Effector CD4-positive, alpha-beta T cell (primary cell): ENCODE measurements around the gene KDM2B.
A peak's percentile ranks its signal among the peaks of the same experiment; 100 is the strongest.

Experiments
- DNase-seq: peaks from one replicate; pipeline ENCODE4 v3.0.0-alpha.2; 2020

KDM2B gene

GRCh38 chr12:121453629-121454028 lies 127.2 kb downstream of the KDM2B start:
- DNase-seq: no peak

- no peak for DNase-seq
These were observed 127.8 kb downstream of the KDM2B start for GRCh38 chr12:121452985-121453360.

GRCh38 chr12:121452340-121452984 lies 128.4 kb downstream of the KDM2B start:
- no peak for DNase-seq

- DNase-seq: no peak
These were observed 128.9 kb downstream of the KDM2B start for GRCh38 chr12:121451961-121452339.

- DNase-seq: no peak
These were observed 132.0 kb downstream of the KDM2B start for GRCh38 chr12:121448771-121449315.

GRCh38 chr12:121446750-121447149 lies 134.1 kb downstream of the KDM2B start:
- DNase-seq: no peak

- no peak for DNase-seq
These were observed 136.0 kb downstream of the KDM2B start for GRCh38 chr12:121444842-121445202.

GRCh38 chr12:121443911-121444841 lies 136.6 kb downstream of the KDM2B start:
- DNase-seq: no peak

GRCh38 chr12:121443193-121443870 lies 137.5 kb downstream of the KDM2B start:
- DNase-seq: peak; percentile 52

- no peak for DNase-seq
These were observed 138.5 kb downstream of the KDM2B start for GRCh38 chr12:121442028-121442948.

GRCh38 chr12:121441555-121441954 lies 139.3 kb downstream of the KDM2B start:
- DNase-seq: no peak

GRCh38 chr12:121440768-121441167 lies 140.1 kb downstream of the KDM2B start:
- DNase-seq: no peak

- no peak for DNase-seq
These were observed 141.1 kb downstream of the KDM2B start for GRCh38 chr12:121439715-121440114.

- no peak for DNase-seq
These were observed 141.9 kb downstream of the KDM2B start for GRCh38 chr12:121438905-121439304.

- DNase-seq: no peak
These were observed 144.1 kb downstream of the KDM2B start for GRCh38 chr12:121436706-121437105.

GRCh38 chr12:121432740-121433480 lies 147.9 kb downstream of the KDM2B start:
- no peak for DNase-seq

GRCh38 chr12:121430833-121431415 lies 149.9 kb downstream of the KDM2B start:
- no peak for DNase-seq

GRCh38 chr12:121428883-121429282 lies 151.9 kb downstream of the KDM2B start:
- DNase-seq: no peak

- DNase-seq: no peak
These were observed 153.2 kb downstream of the KDM2B start for GRCh38 chr12:121427556-121428050.

- DNase-seq: no peak
These were observed 156.2 kb downstream of the KDM2B start for GRCh38 chr12:121424624-121424975.
